Measurements from ENCODE around the gene CCL17. TPM values are rescaled to one million over a fixed set of nuclear protein-coding genes. Genes with fewer than 3 reads are reported as not detected.
A peak's percentile ranks its signal among the peaks of the same experiment; 100 is the strongest.
"Not testable (repeated sequence)": the region's sequence is repeated elsewhere in the genome, so short reads cannot be mapped to it uniquely, and the experiment has no call there.

CCL17 gene
- total RNA-seq, 1 donor from 2014 or later: not detected

- DNase-seq (ENCODE audit: low read depth in 2 of 2): no peak
Observed at GRCh38 chr16:57395026-57395425, 9.5 kb upstream of the CCL17 start.

GRCh38 chr16:57396786-57397185 lies 7.8 kb upstream of the CCL17 start:
- no peak for DNase-seq (ENCODE audit: low read depth in 2 of 2)

GRCh38 chr16:57397493-57397892 lies 7.1 kb upstream of the CCL17 start:
- DNase-seq (ENCODE audit: low read depth in 2 of 2): not testable (repeated sequence)

GRCh38 chr16:57401943-57402640 lies 2.5 kb upstream of the CCL17 start:
- no peak for DNase-seq (ENCODE audit: low read depth in 2 of 2)

GRCh38 chr16:57405097-57405496 lies 530 bp downstream of the CCL17 start:
- DNase-seq (ENCODE audit: low read depth in 2 of 2): no peak

- no peak for DNase-seq (ENCODE audit: low read depth in 2 of 2)
Observed at GRCh38 chr16:57406881-57407280, 2.3 kb downstream of the CCL17 start.

- no peak for DNase-seq (ENCODE audit: low read depth in 2 of 2)
Observed at GRCh38 chr16:57407521-57408353, 3.2 kb downstream of the CCL17 start.

- peak in 1 of 2 donors; percentile 46 for DNase-seq (ENCODE audit: low read depth in 2 of 2)
Observed at GRCh38 chr16:57409065-57409464, 4.5 kb downstream of the CCL17 start.

GRCh38 chr16:57409870-57410587 lies 5.5 kb downstream of the CCL17 start:
- DNase-seq (ENCODE audit: low read depth in 2 of 2): peak; percentile 24 to 28

- peak in 1 of 2 donors; percentile 20 for DNase-seq (ENCODE audit: low read depth in 2 of 2)
Observed at GRCh38 chr16:57411362-57411976, 6.9 kb downstream of the CCL17 start.

- DNase-seq (ENCODE audit: low read depth in 2 of 2): no peak
Observed at GRCh38 chr16:57412584-57412983, 8.0 kb downstream of the CCL17 start.

GRCh38 chr16:57413301-57413730 lies 8.7 kb downstream of the CCL17 start:
- DNase-seq (ENCODE audit: low read depth in 2 of 2): no peak

GRCh38 chr16:57413733-57414132 lies 9.2 kb downstream of the CCL17 start:
- DNase-seq (ENCODE audit: low read depth in 2 of 2): no peak

GRCh38 chr16:57416084-57416483 lies 11.5 kb downstream of the CCL17 start:
- no peak for DNase-seq (ENCODE audit: low read depth in 2 of 2)

- DNase-seq (ENCODE audit: low read depth in 2 of 2): no peak
Observed at GRCh38 chr16:57419506-57419905, 14.9 kb downstream of the CCL17 start.

- peak; percentile 64 to 80 for DNase-seq (ENCODE audit: low read depth in 2 of 2)
Observed at GRCh38 chr16:57422026-57422944, 17.7 kb downstream of the CCL17 start.

GRCh38 chr16:57423152-57423551 lies 18.6 kb downstream of the CCL17 start:
- DNase-seq (ENCODE audit: low read depth in 2 of 2): no peak

- DNase-seq (ENCODE audit: low read depth in 2 of 2): peak in 1 of 2 donors; percentile 40
Observed at GRCh38 chr16:57424583-57424982, 20.0 kb downstream of the CCL17 start.

- no peak for DNase-seq (ENCODE audit: low read depth in 2 of 2)
Observed at GRCh38 chr16:57426356-57426755, 21.8 kb downstream of the CCL17 start.

GRCh38 chr16:57427307-57427706 lies 22.7 kb downstream of the CCL17 start:
- DNase-seq (ENCODE audit: low read depth in 2 of 2): no peak

- DNase-seq (ENCODE audit: low read depth in 2 of 2): no peak
Observed at GRCh38 chr16:57427824-57428223, 23.3 kb downstream of the CCL17 start.

Data from lung microvascular endothelial cell (primary cell).